GM19455 (cell line): Measurements from ENCODE around the gene FCHSD2.
A peak's percentile ranks its signal among the peaks of the same experiment; 100 is the strongest.

Experiments used
- ATAC-seq: cut with Tn5 transposase; IDR thresholded peaks from one replicate; pipeline ENCODE4 v1.9.1; 2021; ENCODE audit not compliant: unreplicated experiment

FCHSD2 gene

DNA sequence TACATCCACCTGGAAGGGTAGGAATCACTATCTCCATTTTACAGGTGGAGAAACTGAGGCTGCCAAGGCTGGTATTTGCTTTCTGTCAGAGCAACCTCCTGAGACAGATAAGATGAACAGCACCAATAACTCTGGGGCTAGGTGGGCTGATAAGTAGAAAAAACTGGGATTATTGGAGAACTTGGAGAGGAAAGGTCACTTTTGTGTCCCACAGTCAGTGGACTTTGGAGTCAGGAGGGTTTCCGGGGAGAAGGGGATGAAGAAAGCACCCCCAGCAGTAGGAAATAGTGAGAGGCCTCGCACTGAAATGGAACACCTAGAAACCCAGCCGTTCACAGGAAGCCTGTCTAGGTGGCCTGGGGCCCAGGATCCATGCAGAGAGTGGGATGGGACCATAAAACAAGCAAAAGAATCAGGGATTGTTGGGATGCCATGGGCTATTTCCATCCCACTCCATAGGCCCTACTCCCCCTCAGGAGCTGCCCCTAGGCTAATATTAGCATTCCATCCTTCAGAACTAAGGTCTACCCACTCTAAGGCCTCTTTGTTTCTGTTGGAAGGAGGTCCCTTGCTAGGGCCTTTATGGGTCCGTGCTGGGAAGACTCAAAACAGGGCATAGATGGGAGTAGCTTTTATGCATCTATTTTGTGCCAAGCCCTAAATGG, 31.0 kb upstream of the FCHSD2 start:
- ATAC-seq = no peak

DNA sequence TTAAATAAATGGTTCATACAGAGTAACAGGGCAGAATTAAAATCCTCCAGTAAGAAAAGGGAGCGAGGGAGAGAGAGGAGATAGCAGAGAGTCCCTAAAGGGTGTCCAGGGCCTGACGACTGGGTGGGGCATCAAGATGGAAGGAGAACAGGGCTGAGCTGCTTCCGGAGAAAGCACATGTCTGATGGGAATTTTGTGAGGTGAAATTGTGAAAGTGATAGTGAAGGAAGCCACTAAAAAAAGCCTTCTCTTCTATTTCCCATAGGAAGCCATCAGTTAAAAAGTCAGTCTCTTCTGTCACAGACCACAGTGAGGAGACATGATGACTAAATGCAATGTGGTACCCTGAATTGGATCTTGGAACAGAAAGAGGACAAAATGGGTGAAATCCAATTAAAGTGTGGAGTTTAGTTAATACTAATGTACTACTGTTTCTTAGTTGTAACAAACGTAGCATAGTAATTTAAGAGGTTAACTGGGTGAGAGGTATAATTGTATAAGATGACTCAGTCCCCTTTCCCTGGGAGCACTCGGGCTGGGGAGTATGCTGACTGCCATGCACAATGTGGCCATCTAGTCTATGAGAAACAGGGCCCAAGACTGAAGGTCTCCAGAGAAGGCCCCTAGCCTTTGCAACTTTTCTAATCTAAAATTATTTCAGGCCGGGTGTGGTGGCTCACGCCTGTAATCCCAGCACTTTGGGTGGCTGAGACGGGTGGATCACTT, 29.5 kb upstream of the FCHSD2 start:
- no peak for ATAC-seq

DNA sequence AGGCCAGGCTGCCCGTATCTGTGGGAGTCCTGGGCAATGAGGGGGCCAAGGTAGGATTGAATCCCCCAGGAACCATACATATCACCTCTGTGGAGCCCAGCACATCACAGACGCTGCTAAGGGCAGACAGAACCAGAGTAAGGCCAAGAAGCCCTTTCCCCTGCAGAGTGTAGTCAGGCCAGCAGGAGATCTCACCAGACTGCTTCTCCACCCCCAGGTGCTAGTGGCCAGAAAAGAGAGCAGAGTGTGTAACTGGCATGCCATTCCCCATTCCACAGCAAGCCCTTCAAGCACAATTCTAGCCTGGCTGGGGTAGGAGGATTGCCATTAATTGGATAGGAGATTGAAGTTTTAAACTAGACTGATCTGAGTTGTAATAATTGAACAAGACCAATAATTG, 28.0 kb upstream of the FCHSD2 start:
- no peak for ATAC-seq

DNA sequence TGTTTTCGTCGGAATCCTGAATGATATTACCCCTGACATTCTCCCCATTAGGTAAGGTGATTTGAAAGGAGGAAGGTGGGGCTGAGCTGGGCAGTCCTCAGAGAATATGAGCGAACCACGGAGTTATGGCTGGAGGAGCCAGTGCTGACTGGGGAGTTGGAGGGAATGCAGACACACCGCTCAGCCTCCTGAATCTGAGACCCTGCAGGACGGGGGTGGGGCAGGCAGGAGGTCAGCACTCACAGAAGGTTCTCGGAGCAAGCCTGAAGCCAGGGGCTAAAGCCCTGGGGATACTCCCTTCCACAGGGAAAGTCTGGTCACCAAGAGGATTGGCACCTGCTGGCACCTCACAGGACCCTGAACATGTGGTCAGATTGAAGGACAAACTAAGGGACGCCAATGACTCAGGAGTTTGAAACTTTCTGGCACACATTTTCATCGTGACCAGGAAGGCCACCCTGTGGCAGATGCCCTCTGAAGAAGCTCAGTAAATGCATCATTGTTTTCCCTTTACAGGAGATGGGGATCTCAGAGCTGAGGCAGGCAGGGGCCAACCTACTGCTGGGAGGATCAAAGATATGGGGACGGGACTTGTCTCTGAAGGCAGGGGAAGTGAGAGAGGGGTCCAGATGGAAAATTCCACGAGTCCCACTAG, 26.9 kb upstream of the FCHSD2 start:
- no peak for ATAC-seq

DNA sequence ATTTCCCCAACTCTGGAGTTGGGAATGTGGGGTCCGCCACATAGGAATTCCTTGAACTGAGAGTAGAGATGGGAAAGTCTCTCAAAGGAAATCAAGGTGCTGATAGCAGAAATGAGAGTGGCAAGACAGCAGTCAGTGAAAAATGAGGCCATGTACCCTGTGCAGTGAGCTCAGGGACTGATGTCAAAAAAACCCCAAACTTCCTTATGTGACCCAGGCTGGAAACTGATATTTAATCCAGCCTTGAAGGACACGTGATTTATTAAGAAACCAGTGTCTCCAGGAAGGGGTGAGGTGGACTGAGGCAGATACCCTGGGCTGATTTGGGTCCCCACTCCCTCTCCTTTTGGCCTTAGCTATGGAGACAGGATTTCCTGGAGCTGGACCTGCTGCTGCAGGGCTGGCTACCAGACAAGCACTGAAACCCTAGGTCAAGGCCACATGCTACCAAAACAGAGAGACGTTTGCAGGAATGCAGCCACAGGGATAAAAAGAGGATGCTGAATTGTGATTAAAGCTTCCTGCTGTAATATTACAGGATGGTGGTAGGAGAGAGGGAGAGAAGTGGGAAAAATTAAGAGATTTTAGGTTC, 25.3 kb upstream of the FCHSD2 start:
- no peak for ATAC-seq

DNA sequence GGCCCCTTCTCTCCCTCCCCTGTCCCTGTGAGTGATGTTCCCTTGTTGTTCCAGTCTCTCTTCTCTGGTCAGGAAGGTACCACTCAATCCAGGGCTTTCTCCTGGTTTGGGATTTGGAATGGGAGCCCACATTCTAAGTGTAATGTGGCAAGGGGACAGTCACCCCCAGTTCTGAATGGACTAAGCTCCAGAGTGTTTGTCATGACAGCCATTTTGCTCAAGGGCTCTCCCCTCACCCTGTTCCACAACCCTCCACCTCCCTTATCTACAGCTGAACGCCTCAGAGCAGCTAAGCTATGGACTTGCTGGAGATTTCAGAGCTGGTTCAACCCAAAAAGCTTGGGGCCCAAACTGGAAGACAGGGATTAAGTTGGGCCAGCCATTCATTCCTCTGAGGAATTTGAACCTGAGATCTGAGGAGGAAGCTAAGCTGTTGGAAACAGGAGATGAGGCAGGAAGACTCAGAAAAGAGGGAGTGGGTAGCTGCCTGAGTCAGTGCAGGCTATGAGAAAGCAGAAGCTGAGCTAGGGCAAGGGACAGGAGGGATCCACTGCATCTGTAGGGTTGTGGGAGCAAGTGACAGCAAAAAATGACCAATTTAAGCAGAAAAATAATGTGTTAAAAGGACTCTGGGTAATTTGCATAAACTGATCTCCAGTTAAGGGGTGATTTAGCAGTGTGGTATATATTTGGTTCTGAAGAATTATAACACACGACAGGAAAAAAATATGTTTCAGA, 22.9 kb upstream of the FCHSD2 start:
- no peak for ATAC-seq

DNA sequence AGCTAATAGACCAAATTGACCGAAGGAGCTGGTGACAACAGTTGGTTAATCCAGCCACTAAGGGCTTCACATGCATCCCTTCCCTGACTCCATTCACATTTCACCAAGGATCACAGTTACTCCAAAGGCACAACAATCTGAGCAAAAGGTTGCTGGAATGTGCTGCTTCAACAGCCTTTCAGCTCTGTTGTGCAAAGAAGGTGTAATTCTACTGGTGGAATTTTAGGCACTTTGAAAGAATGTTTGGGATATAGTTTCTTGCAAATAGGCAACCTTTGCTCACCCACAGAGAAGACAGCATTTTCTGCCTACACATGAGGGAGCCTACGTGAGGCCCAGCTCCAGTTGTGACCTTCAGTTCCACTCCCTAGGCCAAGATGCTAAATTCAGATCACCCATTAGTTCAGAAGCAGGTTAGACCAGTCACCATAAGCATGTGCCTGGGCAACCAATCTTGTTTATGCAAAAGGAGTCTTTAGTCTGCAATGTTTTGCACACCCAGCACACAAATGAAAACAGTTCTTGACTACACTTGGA, 21.6 kb upstream of the FCHSD2 start:
- no peak for ATAC-seq

DNA sequence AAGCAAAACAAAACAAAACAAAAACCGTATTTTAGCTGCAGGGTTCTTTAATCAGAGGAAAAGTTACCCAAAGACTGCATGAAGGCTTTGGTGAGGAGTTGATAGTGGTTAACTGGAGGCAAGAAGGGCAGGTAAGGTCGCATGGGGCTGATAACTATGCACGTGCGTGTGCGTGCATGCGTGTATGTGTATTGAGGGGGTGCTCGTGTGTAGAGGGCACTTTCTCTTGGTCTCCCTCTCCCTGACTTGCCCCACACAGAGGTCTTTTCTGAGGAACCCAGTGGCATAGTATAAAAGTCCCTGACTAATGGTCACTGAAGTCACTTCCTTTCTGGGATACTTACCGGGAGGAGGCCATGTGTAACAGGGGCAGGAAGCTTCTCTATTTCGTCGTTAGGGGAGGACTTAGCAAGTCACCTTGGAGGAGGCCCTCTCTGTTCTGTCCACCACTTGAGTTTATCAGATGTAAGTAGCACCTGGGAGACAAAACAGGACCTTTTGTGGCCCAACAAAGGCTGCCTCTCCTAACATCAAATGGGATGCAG, 20.1 kb upstream of the FCHSD2 start:
- ATAC-seq = no peak

DNA sequence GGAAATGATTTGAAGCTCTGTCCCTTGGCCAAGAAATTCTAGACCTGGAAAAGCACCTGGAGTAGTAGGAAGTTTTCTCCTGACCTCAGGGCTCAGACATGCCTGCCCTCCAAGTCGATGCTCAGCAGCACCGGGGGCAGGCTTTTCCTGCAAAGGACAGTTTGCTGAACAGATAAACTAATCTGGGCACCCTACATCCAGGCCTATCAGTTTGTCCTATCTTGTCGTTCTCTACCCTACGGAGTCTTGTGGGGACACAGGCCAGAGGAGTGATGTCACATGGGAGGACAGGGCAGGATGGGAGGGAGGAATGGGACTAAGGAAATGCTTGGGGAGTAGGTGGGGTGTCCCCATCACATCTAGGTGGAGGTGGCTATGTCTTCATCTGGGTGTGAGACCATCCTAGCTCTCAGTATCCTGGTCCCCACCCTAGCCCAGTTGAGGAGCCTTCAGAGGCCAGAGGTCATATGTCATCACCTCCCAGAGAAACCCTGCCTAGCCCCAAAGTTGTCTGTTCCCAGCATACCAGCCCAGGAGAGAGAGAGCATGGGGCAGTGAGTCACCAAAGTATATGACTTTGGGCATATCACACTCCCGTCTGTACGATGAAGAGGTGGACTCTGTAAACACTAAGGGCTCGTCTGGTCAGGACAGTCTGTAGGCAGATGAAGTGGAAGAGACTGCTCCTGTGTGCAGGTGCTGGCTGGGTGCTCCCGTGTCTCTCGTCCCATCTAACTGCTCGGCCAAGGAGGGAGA, 18.1 kb upstream of the FCHSD2 start:
- ATAC-seq = no peak

DNA sequence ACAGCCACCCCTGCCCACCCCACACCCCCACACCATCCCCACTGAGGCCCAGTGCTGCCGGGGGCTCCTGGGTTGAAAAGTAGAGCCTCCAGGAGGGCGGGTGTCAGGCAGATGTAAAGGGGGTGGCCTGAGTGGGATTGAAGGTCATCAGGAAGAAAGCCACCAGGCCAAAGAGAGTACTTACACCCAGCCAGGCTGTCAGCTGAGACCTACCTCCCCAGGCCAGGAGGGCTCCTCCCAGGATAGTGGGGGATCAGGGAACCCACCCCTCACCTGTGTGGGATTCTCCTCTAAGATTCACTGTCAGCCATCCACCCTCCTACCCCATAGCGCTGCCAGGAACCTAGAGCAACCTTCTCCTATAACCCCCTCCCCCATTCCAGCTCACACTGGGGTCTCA, 17.2 kb upstream of the FCHSD2 start:
- no peak for ATAC-seq

DNA sequence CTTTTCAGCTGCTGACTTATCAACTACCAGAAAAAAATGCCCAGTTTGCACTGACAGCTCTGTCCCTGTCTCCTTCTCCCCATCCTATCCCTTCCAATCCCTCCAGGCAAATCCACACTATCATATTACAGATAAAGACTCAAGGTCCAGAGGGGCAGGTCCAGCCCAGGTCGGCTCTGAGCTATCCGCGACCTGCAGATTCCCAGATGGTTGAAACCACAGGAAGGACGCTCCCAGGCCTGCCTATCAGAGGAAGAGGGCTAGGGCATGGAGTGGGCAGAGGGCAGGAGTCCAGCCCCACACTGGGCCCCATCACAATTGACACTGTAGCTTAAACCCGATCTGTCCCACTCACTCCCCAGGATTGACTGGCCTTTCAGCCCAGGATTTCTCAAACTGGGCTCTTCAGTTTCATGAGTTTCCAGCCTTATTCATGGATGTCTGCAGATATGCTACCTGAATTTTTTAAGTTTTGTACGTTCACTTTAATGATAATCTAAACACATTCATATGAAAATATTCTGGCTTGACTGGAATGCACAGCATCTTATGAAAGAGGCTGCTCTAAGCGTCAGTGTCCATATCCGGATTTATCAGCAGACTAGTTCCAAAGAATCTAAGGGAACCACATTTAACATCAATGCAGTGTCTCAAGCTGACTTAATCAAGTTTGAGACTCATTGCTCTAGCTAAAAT, 16.4 kb upstream of the FCHSD2 start:
- no peak for ATAC-seq

DNA sequence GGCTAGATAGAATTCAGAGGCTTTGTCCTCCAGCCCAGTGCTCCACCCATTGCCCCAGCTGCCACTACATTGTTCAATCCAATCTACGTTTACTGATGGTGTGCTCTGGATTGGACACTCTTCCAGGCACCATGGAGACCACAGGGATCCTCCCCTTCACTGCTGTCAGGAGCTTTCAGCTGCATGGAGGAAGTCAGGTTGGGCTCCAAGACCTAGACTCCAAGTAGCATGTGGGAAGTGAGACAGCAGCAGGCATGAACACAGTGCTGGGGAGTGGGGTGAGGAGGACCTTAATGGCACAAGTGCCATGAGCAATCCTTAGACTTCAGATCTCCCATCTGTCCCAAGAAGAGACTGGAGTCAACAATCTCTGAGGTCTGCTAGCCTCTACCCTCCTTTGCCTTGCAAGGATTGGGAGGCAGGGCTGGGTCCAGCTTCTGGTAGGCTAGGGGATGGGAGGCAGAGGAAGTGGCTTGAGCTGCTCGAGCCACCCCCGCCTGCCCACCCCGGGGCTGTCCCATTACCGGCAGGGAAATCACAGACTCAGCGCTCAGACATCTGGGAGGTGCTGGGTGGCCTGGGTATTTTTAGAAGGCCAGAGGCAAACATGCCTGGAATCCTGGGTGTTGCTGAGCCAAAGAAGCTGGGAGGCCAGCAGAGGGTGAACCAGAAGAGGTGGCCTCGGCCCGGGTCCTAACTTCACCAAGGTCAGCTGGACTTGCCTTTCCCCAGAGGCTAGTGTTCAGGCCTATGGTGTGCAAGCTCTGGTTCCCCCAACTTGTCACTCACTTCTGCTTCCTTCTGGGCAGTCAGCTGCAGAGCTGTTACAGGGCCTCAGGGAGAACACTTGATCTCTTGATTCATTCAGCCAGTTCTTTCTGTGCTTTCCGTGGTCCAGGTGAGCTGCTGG, 15.2 kb upstream of the FCHSD2 start:
- ATAC-seq = no peak

DNA sequence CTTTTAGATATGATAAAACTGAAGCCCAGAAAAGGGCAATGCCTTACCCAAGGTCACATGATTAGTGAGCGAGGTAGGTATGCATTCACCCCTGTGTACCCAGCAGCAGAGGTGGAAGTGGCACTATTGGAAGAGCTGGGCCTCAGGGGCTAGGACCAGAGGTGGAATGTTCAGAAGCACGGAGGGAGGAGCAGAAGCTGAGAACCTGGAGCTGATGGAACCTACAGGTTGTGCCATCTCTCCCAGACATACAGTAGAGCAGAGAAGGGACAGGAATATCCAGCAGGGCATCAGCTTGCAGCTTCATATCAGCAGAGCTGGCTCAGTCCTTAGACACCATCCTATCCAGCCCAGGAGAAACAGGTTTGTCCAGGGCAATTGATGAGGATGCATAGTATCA, 14.6 kb upstream of the FCHSD2 start:
- ATAC-seq = no peak

DNA sequence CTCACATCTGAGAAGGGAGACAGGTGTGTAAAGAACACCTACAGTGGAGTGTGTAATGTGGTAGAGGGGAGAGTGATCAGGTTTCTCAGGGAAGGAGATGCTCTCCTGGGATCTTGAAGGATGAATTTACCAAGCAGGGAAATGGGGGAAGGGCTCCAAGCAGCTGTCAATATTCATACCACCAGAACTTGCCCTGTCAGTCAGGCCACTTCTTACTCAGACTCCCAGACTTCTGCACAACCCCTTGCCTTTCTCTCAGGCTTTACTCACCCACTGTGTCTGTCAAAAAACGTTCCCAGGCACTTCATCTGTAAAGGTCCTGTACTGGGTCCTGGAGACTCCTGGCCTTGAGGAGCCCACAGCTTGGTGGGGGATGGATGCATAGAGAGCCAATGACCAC, 14.0 kb upstream of the FCHSD2 start:
- no peak for ATAC-seq

DNA sequence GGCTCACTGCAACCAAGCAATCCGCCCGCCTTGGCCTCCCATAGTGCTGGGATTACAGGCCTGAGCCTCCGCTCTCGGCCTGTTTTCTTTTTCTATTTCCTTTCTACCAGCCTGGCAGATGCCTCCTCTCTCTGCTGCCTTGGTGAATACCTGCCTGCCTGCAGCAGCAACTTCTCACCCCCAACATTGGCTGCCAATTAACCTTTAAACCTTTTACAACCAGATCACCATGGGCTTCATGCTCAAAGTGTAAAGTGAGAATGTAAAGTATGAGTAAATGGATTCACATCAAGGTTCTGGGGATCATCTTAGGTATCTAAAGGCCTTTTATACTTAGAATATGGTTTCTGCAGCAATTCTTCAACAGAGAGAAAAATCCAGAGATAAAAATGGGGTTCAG, 13.0 kb upstream of the FCHSD2 start:
- no peak for ATAC-seq

DNA sequence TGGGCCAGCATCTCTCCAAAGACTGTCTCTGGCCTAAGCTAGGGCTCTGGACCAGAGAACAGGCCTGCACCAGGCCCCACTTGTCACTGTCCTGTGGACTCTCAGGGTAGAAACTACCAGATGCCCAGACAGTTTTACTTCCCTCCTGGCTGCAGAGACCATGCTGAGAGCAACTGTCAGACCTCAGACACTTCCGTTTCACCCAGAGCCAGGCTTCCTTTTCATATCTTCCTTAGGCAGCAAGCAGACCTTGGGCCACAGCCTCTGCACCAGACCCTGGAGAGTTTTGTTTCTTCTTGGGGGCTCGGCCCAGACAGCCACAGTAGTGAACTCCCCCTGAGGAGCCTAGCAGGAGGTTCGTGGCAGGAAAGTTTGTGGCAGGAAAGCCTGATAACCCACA, 12.1 kb upstream of the FCHSD2 start:
- peak; percentile 44 for ATAC-seq

DNA sequence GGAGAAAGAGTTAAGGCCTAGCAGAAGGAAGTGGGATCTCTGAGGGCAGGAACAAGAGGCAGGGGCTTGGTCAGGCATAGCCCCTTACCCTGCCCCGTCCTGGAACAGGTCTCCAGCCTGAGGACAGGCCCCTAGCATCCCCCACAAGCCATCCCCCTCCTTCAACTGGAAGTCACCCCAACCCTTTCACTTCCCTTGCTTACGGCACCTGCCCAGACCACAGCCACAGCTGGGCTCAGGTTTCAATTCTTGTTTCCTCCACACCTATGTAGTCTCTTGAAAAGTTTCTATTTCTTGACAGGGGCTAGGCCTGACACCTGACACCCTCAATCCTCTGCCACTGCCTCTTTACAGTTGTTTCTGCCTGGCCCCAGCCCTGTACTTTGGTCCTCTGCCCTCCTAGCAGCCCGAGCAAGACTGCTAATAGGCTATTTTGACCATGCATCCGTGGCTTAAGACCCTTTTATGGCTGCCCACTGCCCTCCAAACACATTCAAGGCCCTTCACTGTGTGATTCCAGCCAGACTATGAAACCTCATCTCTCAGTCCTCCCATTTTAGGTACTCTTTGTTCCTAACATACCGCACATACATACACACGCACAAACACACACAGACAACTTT, 10.9 kb upstream of the FCHSD2 start:
- peak; percentile 61 for ATAC-seq
